Activated naive CD8-positive, alpha-beta T cell treated with anti-CD3 and anti-CD28 coated beads, Interleukin-2, amount 50 U/mL, for 24 hours (primary cell): Measurements from ENCODE around the gene ZNF385D.

ENCODE experiments used
- ATAC-seq: fragments of 150-1000 bp; cut with Tn5 transposase; one replicate; pipeline ENCODE4 v1.10.0; 2021
- DNase-seq: peaks from one replicate; pipeline ENCODE4 v3.0.0; 2021
- H3K27ac Mint-ChIP-seq: one replicate; pipeline ENCODE4 v1.8.0; 2021; ENCODE audit warnings: mild to moderate bottlenecking, mixed read lengths
- H3K27me3 Mint-ChIP-seq: one replicate; pipeline ENCODE4 v1.8.0; 2021; ENCODE audit warnings: mixed read lengths
- H3K36me3 Mint-ChIP-seq: one replicate; pipeline ENCODE4 v1.8.0; 2021; ENCODE audit warnings: low read depth, mixed read lengths
- H3K4me1 Mint-ChIP-seq: one replicate; pipeline ENCODE4 v1.8.0; 2021; ENCODE audit warnings: mixed read lengths
- H3K4me3 Mint-ChIP-seq: one replicate; pipeline ENCODE4 v1.8.0; 2021; ENCODE audit warnings: mild to moderate bottlenecking, moderate library complexity, mixed read lengths
- H3K9me3 Mint-ChIP-seq: one replicate; pipeline ENCODE4 v1.8.0; 2021; ENCODE audit warnings: mixed read lengths

ZNF385D gene

GRCh38 chr3:21464746-21465145, 286.3 kb downstream of the ZNF385D start:
- Mint-ChIP-seq H3K36me3 (no peaks in the 10 kb centered on the region), H3K27me3 (no peaks in the 10 kb centered on the region), H3K27ac (no peak overlapping the region), H3K9me3 (peaks cover 8% of the 10 kb centered on the region), H3K4me3 (no peak overlapping the region), H3K4me1 (no peaks in the 10 kb centered on the region)
- DNase-seq (no peak), ATAC-seq (no peak)

GRCh38 chr3:21463319-21463718, 287.7 kb downstream of the ZNF385D start:
- H3K27me3 Mint-ChIP-seq, result no peaks in the 10 kb centered on the region
- H3K4me3 Mint-ChIP-seq, result no peak overlapping the region
- no peak overlapping the region for H3K27ac Mint-ChIP-seq
- no peak for ATAC-seq
- no peaks in the 10 kb centered on the region for H3K4me1 Mint-ChIP-seq
- H3K9me3 Mint-ChIP-seq, result peaks cover 4% of the 10 kb centered on the region
- DNase-seq, result no peak
- no peaks in the 10 kb centered on the region for H3K36me3 Mint-ChIP-seq

GRCh38 chr3:21462141-21462540, 288.9 kb downstream of the ZNF385D start:
- no peaks in the 10 kb centered on the region for H3K36me3 Mint-ChIP-seq
- no peak overlapping the region for H3K4me3 Mint-ChIP-seq
- H3K9me3 Mint-ChIP-seq, result peaks cover 5% of the 10 kb centered on the region
- no peaks in the 10 kb centered on the region for H3K27me3 Mint-ChIP-seq
- no peak for ATAC-seq
- DNase-seq, result no peak
- H3K27ac Mint-ChIP-seq, result no peak overlapping the region
- H3K4me1 Mint-ChIP-seq, result no peaks in the 10 kb centered on the region

- peaks cover 19% of the 10 kb centered on the region for H3K9me3 Mint-ChIP-seq
- ATAC-seq, result no peak
- no peaks in the 10 kb centered on the region for H3K36me3 Mint-ChIP-seq
- no peak overlapping the region for H3K27ac Mint-ChIP-seq
- DNase-seq, result no peak
- H3K4me3 Mint-ChIP-seq, result no peak overlapping the region
- no peaks in the 10 kb centered on the region for H3K4me1 Mint-ChIP-seq
- H3K27me3 Mint-ChIP-seq, result no peaks in the 10 kb centered on the region
These were observed 293.9 kb downstream of the ZNF385D start for GRCh38 chr3:21457084-21457483.

GRCh38 chr3:21449738-21450137, 301.3 kb downstream of the ZNF385D start:
- Mint-ChIP-seq H3K9me3 (peaks cover 14% of the 10 kb centered on the region), H3K27me3 (no peaks in the 10 kb centered on the region)

GRCh38 chr3:21447476-21448151, 303.4 kb downstream of the ZNF385D start:
- Mint-ChIP-seq H3K9me3 (peaks cover under 1% of the 10 kb centered on the region), H3K4me1 (no peaks in the 10 kb centered on the region), H3K36me3 (no peaks in the 10 kb centered on the region), H3K27me3 (no peaks in the 10 kb centered on the region), H3K4me3 (no peak overlapping the region), H3K27ac (no peak overlapping the region)
- DNase-seq, result no peak
- ATAC-seq, result no peak

More at GRCh38 chr3:21449738-21450137, 301.3 kb downstream of the ZNF385D start:
- Mint-ChIP-seq H3K36me3 (no peaks in the 10 kb centered on the region), H3K4me3 (no peak overlapping the region), H3K4me1 (no peaks in the 10 kb centered on the region), H3K27ac (no peak overlapping the region)
- DNase-seq (no peak), ATAC-seq (no peak)

- no peak for DNase-seq
- ATAC-seq, result no peak
- H3K9me3 Mint-ChIP-seq, result no peaks in the 10 kb centered on the region
- H3K27me3 Mint-ChIP-seq, result no peaks in the 10 kb centered on the region
- no peaks in the 10 kb centered on the region for H3K4me1 Mint-ChIP-seq
- H3K36me3 Mint-ChIP-seq, result no peaks in the 10 kb centered on the region
- H3K4me3 Mint-ChIP-seq, result no peak overlapping the region
- H3K27ac Mint-ChIP-seq, result no peak overlapping the region
These were observed 304.0 kb downstream of the ZNF385D start for GRCh38 chr3:21446945-21447475.

- no peaks in the 10 kb centered on the region for H3K36me3 Mint-ChIP-seq
- ATAC-seq, result no peak
- H3K4me1 Mint-ChIP-seq, result no peaks in the 10 kb centered on the region
These were observed 305.0 kb downstream of the ZNF385D start for GRCh38 chr3:21446027-21446426.

GRCh38 chr3:21441821-21442220, 309.2 kb downstream of the ZNF385D start:
- ATAC-seq, result no peak
- peaks cover 6% of the 10 kb centered on the region for H3K9me3 Mint-ChIP-seq
- no peak overlapping the region for H3K27ac Mint-ChIP-seq
- H3K36me3 Mint-ChIP-seq, result no peaks in the 10 kb centered on the region
- H3K4me1 Mint-ChIP-seq, result no peaks in the 10 kb centered on the region
- H3K27me3 Mint-ChIP-seq, result no peaks in the 10 kb centered on the region
- no peak for DNase-seq
- no peak overlapping the region for H3K4me3 Mint-ChIP-seq

More at GRCh38 chr3:21446027-21446426, 305.0 kb downstream of the ZNF385D start:
- H3K9me3 Mint-ChIP-seq, result no peaks in the 10 kb centered on the region
- H3K27me3 Mint-ChIP-seq, result no peaks in the 10 kb centered on the region
- H3K27ac Mint-ChIP-seq, result peak overlapping the region; percentile 10
- H3K4me3 Mint-ChIP-seq, result no peak overlapping the region
- DNase-seq, result no peak

- Mint-ChIP-seq H3K4me1 (no peaks in the 10 kb centered on the region), H3K36me3 (no peaks in the 10 kb centered on the region)
These were observed 314.2 kb downstream of the ZNF385D start for GRCh38 chr3:21436835-21437234.

GRCh38 chr3:21435871-21436270, 315.1 kb downstream of the ZNF385D start:
- H3K9me3 Mint-ChIP-seq, result peaks cover 19% of the 10 kb centered on the region
- H3K27ac Mint-ChIP-seq, result no peak overlapping the region
- DNase-seq, result no peak
- no peaks in the 10 kb centered on the region for H3K36me3 Mint-ChIP-seq
- H3K27me3 Mint-ChIP-seq, result no peaks in the 10 kb centered on the region
- H3K4me3 Mint-ChIP-seq, result no peak overlapping the region
- H3K4me1 Mint-ChIP-seq, result no peaks in the 10 kb centered on the region
- ATAC-seq, result no peak

More at GRCh38 chr3:21436835-21437234, 314.2 kb downstream of the ZNF385D start:
- DNase-seq (no peak), ATAC-seq (no peak)
- no peak overlapping the region for H3K27ac Mint-ChIP-seq
- no peaks in the 10 kb centered on the region for H3K27me3 Mint-ChIP-seq
- H3K9me3 Mint-ChIP-seq, result peaks cover 19% of the 10 kb centered on the region
- H3K4me3 Mint-ChIP-seq, result no peak overlapping the region

- no peak for DNase-seq
- peaks cover 19% of the 10 kb centered on the region for H3K9me3 Mint-ChIP-seq
These were observed 316.7 kb downstream of the ZNF385D start for GRCh38 chr3:21434310-21434709.

GRCh38 chr3:21433751-21434150, 317.3 kb downstream of the ZNF385D start:
- DNase-seq, result no peak
- ATAC-seq, result no peak
- peaks cover 19% of the 10 kb centered on the region for H3K9me3 Mint-ChIP-seq
- H3K27ac Mint-ChIP-seq, result no peak overlapping the region
- H3K4me1 Mint-ChIP-seq, result no peaks in the 10 kb centered on the region
- H3K36me3 Mint-ChIP-seq, result no peaks in the 10 kb centered on the region
- H3K4me3 Mint-ChIP-seq, result no peak overlapping the region
- H3K27me3 Mint-ChIP-seq, result no peaks in the 10 kb centered on the region

More at GRCh38 chr3:21434310-21434709, 316.7 kb downstream of the ZNF385D start:
- Mint-ChIP-seq H3K27me3 (no peaks in the 10 kb centered on the region), H3K27ac (no peak overlapping the region), H3K36me3 (no peaks in the 10 kb centered on the region), H3K4me1 (no peaks in the 10 kb centered on the region), H3K4me3 (no peak overlapping the region)
- ATAC-seq, result no peak

GRCh38 chr3:21426920-21427319, 324.1 kb downstream of the ZNF385D start:
- no peak overlapping the region for H3K4me3 Mint-ChIP-seq
- no peaks in the 10 kb centered on the region for H3K36me3 Mint-ChIP-seq
- H3K27me3 Mint-ChIP-seq, result no peaks in the 10 kb centered on the region

GRCh38 chr3:21425715-21426114, 325.3 kb downstream of the ZNF385D start:
- no peak overlapping the region for H3K4me3 Mint-ChIP-seq
- DNase-seq (no peak), ATAC-seq (no peak)
- no peaks in the 10 kb centered on the region for H3K9me3 Mint-ChIP-seq
- no peaks in the 10 kb centered on the region for H3K36me3 Mint-ChIP-seq
- no peaks in the 10 kb centered on the region for H3K27me3 Mint-ChIP-seq
- H3K4me1 Mint-ChIP-seq, result no peaks in the 10 kb centered on the region
- H3K27ac Mint-ChIP-seq, result no peak overlapping the region

More at GRCh38 chr3:21426920-21427319, 324.1 kb downstream of the ZNF385D start:
- no peaks in the 10 kb centered on the region for H3K4me1 Mint-ChIP-seq
- ATAC-seq, result no peak
- H3K27ac Mint-ChIP-seq, result no peak overlapping the region
- DNase-seq, result no peak
- H3K9me3 Mint-ChIP-seq, result no peaks in the 10 kb centered on the region
